Parathyroid adenoma (tissue), 2 donors: ENCODE results near the gene PGRMC1.

Experiments used
- H2AFZ ChIP-seq: fragments of 300-600 bp; sonication (generic); one replicate; pipeline ENCODE4 v1.7.0; 2017; ENCODE audit warnings: antibody characterized with exemption, mild to moderate bottlenecking
- H3K27ac ChIP-seq: fragments of 300-600 bp; sonication (generic); one replicate; pipeline ENCODE4 v1.7.0; 2017
- H3K27me3 ChIP-seq: fragments of 300-600 bp; sonication (generic); one replicate; pipeline ENCODE4 v1.7.0; 2017; ENCODE audit warnings: low read length; ENCODE audit not compliant: control insufficient read depth, insufficient read depth
- H3K36me3 ChIP-seq: fragments of 300-600 bp; sonication (generic); one replicate; pipeline ENCODE4 v1.7.0; 2017; ENCODE audit warnings: low read length; ENCODE audit not compliant: control insufficient read depth, insufficient read depth
- H3K4me1 ChIP-seq: fragments of 300-600 bp; sonication (generic); one replicate; pipeline ENCODE4 v1.7.0; 2017; ENCODE audit warnings: control low read depth
- H3K4me2 ChIP-seq: fragments of 300-600 bp; sonication (generic); one replicate; pipeline ENCODE4 v1.7.0; 2017; ENCODE audit warnings: low read length
- H3K4me3 ChIP-seq: fragments of 300-600 bp; sonication (generic); one replicate; pipeline ENCODE4 v1.7.0; 2017; ENCODE audit warnings: low read depth, low read length
- H3K79me2 ChIP-seq: fragments of 300-600 bp; sonication (generic); one replicate; pipeline ENCODE4 v1.7.0; 2017; ENCODE audit warnings: control low read depth
- H3K9ac ChIP-seq: fragments of 300-600 bp; sonication (generic); one replicate; pipeline ENCODE4 v1.7.0; 2017; ENCODE audit warnings: mild to moderate bottlenecking
- H3K9me3 ChIP-seq: fragments of 300-600 bp; sonication (generic); one replicate; pipeline ENCODE4 v1.7.0; 2017; ENCODE audit warnings: low read length; ENCODE audit not compliant: control insufficient read depth
- CTCF ChIP-seq: fragments of 300-600 bp; sonication (generic); IDR thresholded peaks from one replicate; pipeline ENCODE4 v1.7.0; 2017; ENCODE audit warnings: antibody characterized with exemption, mild to moderate bottlenecking
- donor health status: primary hyperparathyroidism.

The PGRMC1 gene

GRCh38 chrX:119231936-119232445 is 4.1 kb upstream of the PGRMC1 start:
- Histone ChIP-seq H3K9me3 (no peaks in the 10 kb centered on the region), H3K36me3 (no peaks in the 10 kb centered on the region), H2AFZ (no peak overlapping the region), H3K4me1 (no peaks in the 10 kb centered on the region), H3K27ac (no peak overlapping the region), H3K4me3 (no peak overlapping the region), H3K79me2 (no peaks in the 10 kb centered on the region), H3K4me2 (no peak overlapping the region), H3K27me3 (no peaks in the 10 kb centered on the region), H3K9ac (no peak overlapping the region)
- no peak for TF ChIP-seq CTCF

- H3K79me2 ChIP-seq = no peaks in the 10 kb centered on the region
- H3K27ac ChIP-seq = no peak overlapping the region
- no peaks in the 10 kb centered on the region for H3K27me3 ChIP-seq
- no peaks in the 10 kb centered on the region for H3K36me3 ChIP-seq
- no peak overlapping the region for H3K4me2 ChIP-seq
- no peak overlapping the region for H3K9ac ChIP-seq
- no peak for TF ChIP-seq CTCF
- H3K4me3 ChIP-seq = no peak overlapping the region
- no peak overlapping the region for H2AFZ ChIP-seq
- H3K9me3 ChIP-seq = no peaks in the 10 kb centered on the region
- H3K4me1 ChIP-seq = peaks cover 2% of the 10 kb centered on the region
Observed at GRCh38 chrX:119235051-119235511, 1.0 kb upstream of the PGRMC1 start.

- Histone ChIP-seq H3K27ac (peak overlapping the region; percentile 79), H3K9me3 (no peaks in the 10 kb centered on the region), H3K4me1 (peaks cover 2% of the 10 kb centered on the region), H3K36me3 (no peaks in the 10 kb centered on the region), H3K4me2 (peak overlapping the region; percentile 68), H3K27me3 (no peaks in the 10 kb centered on the region), H2AFZ (peak overlapping the region; percentile 93), H3K4me3 (peak overlapping the region; percentile 72), H3K9ac (peak overlapping the region; percentile 80), H3K79me2 (no peaks in the 10 kb centered on the region)
- no peak for TF ChIP-seq CTCF
Observed at GRCh38 chrX:119236623-119237561, 807 bp downstream of the PGRMC1 start.

- H3K36me3 ChIP-seq = no peaks in the 10 kb centered on the region
- H3K4me3 ChIP-seq = peak overlapping the region; percentile 72
- H3K4me1 ChIP-seq = peaks cover 2% of the 10 kb centered on the region
- H3K27ac ChIP-seq = no peak overlapping the region
- peak overlapping the region; percentile 68 for H3K4me2 ChIP-seq
- no peaks in the 10 kb centered on the region for H3K27me3 ChIP-seq
- peak overlapping the region; percentile 93 for H2AFZ ChIP-seq
- TF ChIP-seq CTCF = no peak
- no peaks in the 10 kb centered on the region for H3K79me2 ChIP-seq
- H3K9me3 ChIP-seq = no peaks in the 10 kb centered on the region
- H3K9ac ChIP-seq = no peak overlapping the region
Observed at GRCh38 chrX:119237562-119237942, 1.5 kb downstream of the PGRMC1 start.
